Natural killer cell (primary cell): ENCODE measurements around the gene PALM2AKAP2. TPM values are rescaled to one million over a fixed set of nuclear protein-coding genes. Genes with fewer than 3 reads are reported as not detected.

Source experiments
- ATAC-seq, 3 donors: fragments of 150-1000 bp in 2 of 3; fragments of 200-7000 bp in 1 of 3; cut with Tn5 transposase; 1 replicate in 1 of 3; 2 replicates in 2 of 3; pipeline ENCODE4 v1.10.0; 2021; ENCODE audit warnings: mild to moderate bottlenecking in 2 of 3, moderate library complexity in 2 of 3
- DNase-seq, 2 donors: peaks; one replicate each; pipeline versions ENCODE4 v3.0.0 to v3.0.0-alpha.2; 2013 to 2021; ENCODE audit warnings: mixed read lengths in 1 of 2
- H3K27ac ChIP-seq: one replicate; pipeline ENCODE4 v1.5.1; 2013; ENCODE audit warnings: mild to moderate bottlenecking, low read length
- H3K27me3 ChIP-seq: one replicate; pipeline ENCODE4 v1.6.1; 2013; ENCODE audit warnings: low read length; ENCODE audit not compliant: control insufficient read depth, insufficient read depth
- H3K36me3 ChIP-seq: one replicate; pipeline ENCODE4 v1.6.1; 2013; ENCODE audit warnings: low read length; ENCODE audit not compliant: control insufficient read depth, insufficient read depth
- H3K4me1 ChIP-seq: one replicate; pipeline ENCODE4 v1.6.1; 2013; ENCODE audit warnings: low read length; ENCODE audit not compliant: control insufficient read depth, insufficient read depth
- H3K4me3 ChIP-seq: one replicate; pipeline ENCODE4 v1.5.1; 2013; ENCODE audit warnings: low read length
- H3K9me3 ChIP-seq: one replicate; pipeline ENCODE4 v1.6.1; 2013; ENCODE audit warnings: low read length; ENCODE audit not compliant: control insufficient read depth, insufficient read depth
- H3K27ac Mint-ChIP-seq, 2 donors: one replicate each; pipeline ENCODE4 v1.8.0; 2022; ENCODE audit warnings: mild to moderate bottlenecking in 2 of 2, mixed read lengths in 2 of 2, moderate library complexity in 1 of 2
- H3K27me3 Mint-ChIP-seq, 2 donors: one replicate each; pipeline ENCODE4 v1.8.0; 2022; ENCODE audit warnings: low read depth in 2 of 2, mixed read lengths in 2 of 2
- H3K36me3 Mint-ChIP-seq: one replicate; pipeline ENCODE4 v1.8.0; 2022; ENCODE audit warnings: mixed read lengths
- H3K4me1 Mint-ChIP-seq, 2 donors: one replicate each; pipeline ENCODE4 v1.8.0; 2022; ENCODE audit warnings: mixed read lengths in 2 of 2
- H3K4me3 Mint-ChIP-seq: one replicate; pipeline ENCODE4 v1.8.0; 2022; ENCODE audit warnings: mild to moderate bottlenecking, moderate library complexity, mixed read lengths
- H3K9me3 Mint-ChIP-seq, 2 donors: one replicate each; pipeline ENCODE4 v1.8.0; 2022; ENCODE audit warnings: mixed read lengths in 2 of 2
- CTCF ChIP-seq: fragments of 200-600 bp; IDR thresholded peaks from one replicate; pipeline ENCODE4 v1.8.0; 2022; ENCODE audit warnings: antibody characterized with exemption
- WGBS: methylation state at CpG from one replicate; pipeline ENCODE4 v1.1.7; 2013; ENCODE audit warnings: missing lambda C conversion rate; ENCODE audit not compliant: insufficient coverage; 5-methylcytosine and 5-hydroxymethylcytosine counted together
- intact Hi-C: fragments of 100-400 bp; cut with micrococcal nuclease; formaldehyde crosslinking; loops from one replicate; pipeline ENCODE4 v1.14.2; 2022
- total RNA-seq, 4 donors: library from RNA; stranded (reverse); fragments of 120-200 nt in 1 of 4; gene quantifications; one replicate each; pipeline versions ENCODE4 v1.2.3 to v1.2.4, GENCODE V29; 2013 to 2022

The PALM2AKAP2 gene
- total RNA-seq, 3 donors from 2014 or later (not counting 1 experiment from before 2014, with no cell fraction given), result not detected

GRCh38 chr9:109765278-109765677 is 14.7 kb upstream of the PALM2AKAP2 start:
- TF ChIP-seq CTCF, result no peak
- Histone ChIP-seq H3K27ac (no peak overlapping the region), H3K4me3 (no peak overlapping the region), H3K27me3 (no peaks in the 10 kb centered on the region), H3K36me3 (no peaks in the 10 kb centered on the region), H3K9me3 (no peaks in the 10 kb centered on the region), H3K4me1 (no peaks in the 10 kb centered on the region)
- Mint-ChIP-seq H3K9me3 (peaks cover 0 to 4% of the 10 kb centered on the region in 2 donors), H3K27ac (no peak overlapping the region), H3K4me1 (no peaks in the 10 kb centered on the region), H3K36me3 (no peaks in the 10 kb centered on the region), H3K27me3 (peaks cover 6 to 8% of the 10 kb centered on the region in 2 donors), H3K4me3 (no peak overlapping the region)
- WGBS, result 89% methylated on average over 2 of the region's 2 CpGs
- no peak for DNase-seq
- ATAC-seq, result no peak
- intact Hi-C loops, result no loop called here

GRCh38 chr9:109765830-109766229 is 14.2 kb upstream of the PALM2AKAP2 start:
- Mint-ChIP-seq H3K27ac (no peak overlapping the region), H3K4me1 (no peaks in the 10 kb centered on the region), H3K9me3 (peaks cover 0 to 4% of the 10 kb centered on the region in 2 donors), H3K27me3 (peaks cover 6 to 11% of the 10 kb centered on the region in 2 donors), H3K4me3 (no peak overlapping the region), H3K36me3 (no peaks in the 10 kb centered on the region)
- H3K9me3 ChIP-seq, result no peaks in the 10 kb centered on the region
- ATAC-seq (no peak), DNase-seq (no peak)
- TF ChIP-seq CTCF, result no peak
- no peak overlapping the region for H3K27ac ChIP-seq
- no peaks in the 10 kb centered on the region for H3K36me3 ChIP-seq
- H3K27me3 ChIP-seq, result no peaks in the 10 kb centered on the region
- intact Hi-C loops, result no loop called here
- no peaks in the 10 kb centered on the region for H3K4me1 ChIP-seq
- H3K4me3 ChIP-seq, result no peak overlapping the region
- 71% methylated on average over 3 of the region's 3 CpGs for WGBS

- peaks cover 10 to 16% of the 10 kb centered on the region in 2 donors for H3K27me3 Mint-ChIP-seq
- no peak overlapping the region for H3K27ac ChIP-seq
- intact Hi-C loops, result no loop called here
- no peak overlapping the region for H3K27ac Mint-ChIP-seq
- no peak overlapping the region for H3K4me3 Mint-ChIP-seq
- no peak for TF ChIP-seq CTCF
- no peaks in the 10 kb centered on the region for H3K9me3 ChIP-seq
- DNase-seq (no peak), ATAC-seq (no peak)
- no peaks in the 10 kb centered on the region for H3K4me1 Mint-ChIP-seq
- H3K4me3 ChIP-seq, result no peak overlapping the region
- no peaks in the 10 kb centered on the region for H3K36me3 ChIP-seq
- no peaks in the 10 kb centered on the region for H3K36me3 Mint-ChIP-seq
- 90% methylated on average over 1 of the region's 2 CpGs for WGBS
- H3K27me3 ChIP-seq, result no peaks in the 10 kb centered on the region
- H3K4me1 ChIP-seq, result no peaks in the 10 kb centered on the region
- peaks cover 0 to 4% of the 10 kb centered on the region in 2 donors for H3K9me3 Mint-ChIP-seq
These were observed 13.6 kb upstream of the PALM2AKAP2 start for GRCh38 chr9:109766351-109766750.

GRCh38 chr9:109767404-109767803 is 12.6 kb upstream of the PALM2AKAP2 start:
- H3K9me3 Mint-ChIP-seq, result peaks cover 0 to 4% of the 10 kb centered on the region in 2 donors
- H3K36me3 ChIP-seq, result no peaks in the 10 kb centered on the region
- intact Hi-C loops, result no loop called here
- H3K4me3 ChIP-seq, result no peak overlapping the region
- no peaks in the 10 kb centered on the region for H3K27me3 ChIP-seq
- 31% methylated on average over 4 of the region's 4 CpGs for WGBS
- H3K27ac ChIP-seq, result no peak overlapping the region
- TF ChIP-seq CTCF, result no peak
- ATAC-seq, result no peak
- no peaks in the 10 kb centered on the region for H3K4me1 Mint-ChIP-seq
- H3K36me3 Mint-ChIP-seq, result no peaks in the 10 kb centered on the region
- DNase-seq, result no peak
- H3K27ac Mint-ChIP-seq, result no peak overlapping the region
- H3K27me3 Mint-ChIP-seq, result peaks cover 14 to 20% of the 10 kb centered on the region in 2 donors
- H3K4me1 ChIP-seq, result no peaks in the 10 kb centered on the region
- H3K4me3 Mint-ChIP-seq, result no peak overlapping the region
- no peaks in the 10 kb centered on the region for H3K9me3 ChIP-seq
